Measurements from ENCODE around the gene CD209.

DNA sequence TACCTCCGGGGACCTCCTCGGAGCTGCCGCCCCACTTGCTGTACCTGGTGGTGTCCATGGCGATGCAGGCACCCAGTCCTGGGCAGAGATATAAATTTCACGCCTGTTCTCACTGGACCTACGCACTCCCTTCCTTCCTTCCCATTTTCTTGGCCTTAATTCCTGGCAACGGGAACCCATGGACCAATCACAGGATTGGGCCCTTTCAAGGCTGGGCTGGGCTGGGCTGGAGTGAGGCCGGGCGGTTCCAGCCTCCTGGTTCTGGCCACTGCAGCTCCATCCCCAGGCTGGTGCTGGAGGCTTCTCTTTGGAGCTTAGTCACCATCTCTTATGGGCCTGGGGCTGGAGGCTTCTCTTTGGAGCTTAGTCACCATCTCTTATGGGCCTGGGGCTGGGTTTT lies 15.3 kb downstream of the CD209 start, which contains the start of gene CLEC4G:
- TF ChIP-seq, protein P1, sequence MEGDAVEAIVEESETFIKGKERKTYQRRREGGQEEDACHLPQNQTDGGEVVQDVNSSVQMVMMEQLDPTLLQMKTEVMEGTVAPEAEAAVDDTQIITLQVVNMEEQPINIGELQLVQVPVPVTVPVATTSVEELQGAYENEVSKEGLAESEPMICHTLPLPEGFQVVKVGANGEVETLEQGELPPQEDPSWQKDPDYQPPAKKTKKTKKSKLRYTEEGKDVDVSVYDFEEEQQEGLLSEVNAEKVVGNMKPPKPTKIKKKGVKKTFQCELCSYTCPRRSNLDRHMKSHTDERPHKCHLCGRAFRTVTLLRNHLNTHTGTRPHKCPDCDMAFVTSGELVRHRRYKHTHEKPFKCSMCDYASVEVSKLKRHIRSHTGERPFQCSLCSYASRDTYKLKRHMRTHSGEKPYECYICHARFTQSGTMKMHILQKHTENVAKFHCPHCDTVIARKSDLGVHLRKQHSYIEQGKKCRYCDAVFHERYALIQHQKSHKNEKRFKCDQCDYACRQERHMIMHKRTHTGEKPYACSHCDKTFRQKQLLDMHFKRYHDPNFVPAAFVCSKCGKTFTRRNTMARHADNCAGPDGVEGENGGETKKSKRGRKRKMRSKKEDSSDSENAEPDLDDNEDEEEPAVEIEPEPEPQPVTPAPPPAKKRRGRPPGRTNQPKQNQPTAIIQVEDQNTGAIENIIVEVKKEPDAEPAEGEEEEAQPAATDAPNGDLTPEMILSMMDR (IDR thresholded peaks at IDR 0.05; ENCODE audit: poor library complexity, severe bottlenecking), result no peak
- TF ChIP-seq EP300 (conservative IDR thresholded peaks at IDR 0.05; ENCODE audit: poor library complexity, severe bottlenecking) (no peak), EZH2 (IDR thresholded peaks at IDR 0.05; ENCODE audit: borderline replicate concordance, insufficient read depth, low read length, poor library complexity, severe bottlenecking) (no peak), SMC3 (conservative IDR thresholded peaks at IDR 0.05; ENCODE audit: poor library complexity) (no peak), POLR2AphosphoS5 (IDR thresholded peaks at IDR 0.05) (no peak), RAD21 (conservative IDR thresholded peaks at IDR 0.05) (no peak), TAF1 (IDR thresholded peaks at IDR 0.05; ENCODE audit: low read depth) (no peak), MXI1 (conservative IDR thresholded peaks at IDR 0.05; ENCODE audit: poor library complexity, severe bottlenecking) (no peak)
- TF ChIP-seq, protein P2, sequence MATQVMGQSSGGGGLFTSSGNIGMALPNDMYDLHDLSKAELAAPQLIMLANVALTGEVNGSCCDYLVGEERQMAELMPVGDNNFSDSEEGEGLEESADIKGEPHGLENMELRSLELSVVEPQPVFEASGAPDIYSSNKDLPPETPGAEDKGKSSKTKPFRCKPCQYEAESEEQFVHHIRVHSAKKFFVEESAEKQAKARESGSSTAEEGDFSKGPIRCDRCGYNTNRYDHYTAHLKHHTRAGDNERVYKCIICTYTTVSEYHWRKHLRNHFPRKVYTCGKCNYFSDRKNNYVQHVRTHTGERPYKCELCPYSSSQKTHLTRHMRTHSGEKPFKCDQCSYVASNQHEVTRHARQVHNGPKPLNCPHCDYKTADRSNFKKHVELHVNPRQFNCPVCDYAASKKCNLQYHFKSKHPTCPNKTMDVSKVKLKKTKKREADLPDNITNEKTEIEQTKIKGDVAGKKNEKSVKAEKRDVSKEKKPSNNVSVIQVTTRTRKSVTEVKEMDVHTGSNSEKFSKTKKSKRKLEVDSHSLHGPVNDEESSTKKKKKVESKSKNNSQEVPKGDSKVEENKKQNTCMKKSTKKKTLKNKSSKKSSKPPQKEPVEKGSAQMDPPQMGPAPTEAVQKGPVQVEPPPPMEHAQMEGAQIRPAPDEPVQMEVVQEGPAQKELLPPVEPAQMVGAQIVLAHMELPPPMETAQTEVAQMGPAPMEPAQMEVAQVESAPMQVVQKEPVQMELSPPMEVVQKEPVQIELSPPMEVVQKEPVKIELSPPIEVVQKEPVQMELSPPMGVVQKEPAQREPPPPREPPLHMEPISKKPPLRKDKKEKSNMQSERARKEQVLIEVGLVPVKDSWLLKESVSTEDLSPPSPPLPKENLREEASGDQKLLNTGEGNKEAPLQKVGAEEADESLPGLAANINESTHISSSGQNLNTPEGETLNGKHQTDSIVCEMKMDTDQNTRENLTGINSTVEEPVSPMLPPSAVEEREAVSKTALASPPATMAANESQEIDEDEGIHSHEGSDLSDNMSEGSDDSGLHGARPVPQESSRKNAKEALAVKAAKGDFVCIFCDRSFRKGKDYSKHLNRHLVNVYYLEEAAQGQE (IDR thresholded peaks at IDR 0.05; ENCODE audit: borderline replicate concordance), result no peak
